Vagina (tissue), 2 donors: ENCODE measurements around the gene HECTD2. TPM values are rescaled to one million over a fixed set of nuclear protein-coding genes. Genes with fewer than 3 reads are reported as not detected.
"Not testable (repeated sequence)": the region's sequence is repeated elsewhere in the genome, so short reads cannot be mapped to it uniquely, and the experiment has no call there.

Experiments
- DNase-seq, 2 donors: peaks; one replicate each; pipeline ENCODE4 v3.0.0-alpha.2; 2017; ENCODE audit errors: extremely low spot score in 2 of 2
- H3K27ac ChIP-seq: fragments of 200-600 bp; sonication (generic); one replicate; pipeline ENCODE4 v1.5.1; 2019
- H3K27me3 ChIP-seq: fragments of 200-600 bp; sonication (generic); one replicate; pipeline ENCODE4 v1.5.1; 2019
- H3K36me3 ChIP-seq, 2 donors: fragments of 200-600 bp; sonication (generic); one replicate each; pipeline ENCODE4 v1.5.1; 2017 to 2019
- H3K4me1 ChIP-seq: fragments of 200-600 bp; sonication (generic); one replicate; pipeline ENCODE4 v1.5.1; 2019
- H3K4me3 ChIP-seq, 2 donors: fragments of 200-600 bp; sonication (generic); 1 replicate in 1 of 2; 2 replicates in 1 of 2; pipeline ENCODE4 v1.5.1; 2016 to 2019
- H3K9me3 ChIP-seq: fragments of 200-600 bp; sonication (generic); one replicate; pipeline ENCODE4 v1.5.1; 2019
- POLR2A ChIP-seq, 2 donors: fragments of 450-650 bp; IDR thresholded peaks; one replicate each; pipeline ENCODE4 v1.6.1; 2017; ENCODE audit warnings: antibody characterized with exemption in 2 of 2, mild to moderate bottlenecking in 2 of 2, moderate library complexity in 2 of 2
- POLR2AphosphoS5 ChIP-seq, 2 donors: sonication (generic); formaldehyde crosslinking; IDR thresholded peaks; one replicate each; pipeline ENCODE4 v1.9.0; 2017; ENCODE audit warnings: antibody characterized with exemption in 2 of 2, mild to moderate bottlenecking in 2 of 2, low read depth in 1 of 2; ENCODE audit not compliant: insufficient read depth in 1 of 2
- intact Hi-C: fragments of 100-400 bp; cut with DNase I; formaldehyde crosslinking; loops from one replicate; pipeline ENCODE4 v1.15.1; 2023
- total RNA-seq: library from RNA; depleted of rRNA; stranded (reverse); fragments of >200 nt; gene quantifications from one replicate; pipeline ENCODE4 v1.2.3, GENCODE V29; 2016
- TF ChIP-seq, protein P1 (sequence below), 3 experiments: fragments of 450-650 bp in 2 of 3; fragments of 200-600 bp in 1 of 3; sonication (generic) in 1 of 3; IDR thresholded peaks; one replicate each; pipeline ENCODE4 v1.5.1; 2017 to 2019; ENCODE audit warnings: antibody characterized with exemption in 3 of 3, mild to moderate bottlenecking in 2 of 3, moderate library complexity in 2 of 3

Gene HECTD2
- total RNA-seq, 1 donor from 2014 or later = 13.3 TPM

DNA sequence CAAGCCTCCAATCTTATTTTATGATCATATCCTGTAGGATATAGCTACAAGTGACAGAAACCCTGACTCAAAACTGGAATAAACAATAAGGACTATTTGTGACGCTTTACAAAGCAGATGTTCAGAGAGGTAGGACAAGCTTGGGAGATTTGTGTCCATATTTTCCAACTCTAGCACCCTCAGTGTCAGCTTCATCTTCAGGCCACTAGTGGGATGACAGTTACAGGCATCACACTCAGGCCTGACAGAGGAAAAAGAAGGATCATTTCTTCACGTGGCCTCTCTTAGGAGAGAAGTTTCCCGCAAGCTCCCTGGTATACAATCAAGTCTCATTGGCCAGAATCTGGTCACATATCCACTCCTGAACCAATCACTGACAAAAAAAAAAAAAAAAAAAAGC, 148.3 kb downstream of the HECTD2 start:
- Histone ChIP-seq H3K9me3 (no peaks in the 10 kb centered on the region), H3K27me3 (no peaks in the 10 kb centered on the region), H3K4me1 (peaks cover 12% of the 10 kb centered on the region), H3K27ac (no peak overlapping the region), H3K4me3 (no peak overlapping the region), H3K36me3 (no peaks in the 10 kb centered on the region)
- TF ChIP-seq, protein P1, sequence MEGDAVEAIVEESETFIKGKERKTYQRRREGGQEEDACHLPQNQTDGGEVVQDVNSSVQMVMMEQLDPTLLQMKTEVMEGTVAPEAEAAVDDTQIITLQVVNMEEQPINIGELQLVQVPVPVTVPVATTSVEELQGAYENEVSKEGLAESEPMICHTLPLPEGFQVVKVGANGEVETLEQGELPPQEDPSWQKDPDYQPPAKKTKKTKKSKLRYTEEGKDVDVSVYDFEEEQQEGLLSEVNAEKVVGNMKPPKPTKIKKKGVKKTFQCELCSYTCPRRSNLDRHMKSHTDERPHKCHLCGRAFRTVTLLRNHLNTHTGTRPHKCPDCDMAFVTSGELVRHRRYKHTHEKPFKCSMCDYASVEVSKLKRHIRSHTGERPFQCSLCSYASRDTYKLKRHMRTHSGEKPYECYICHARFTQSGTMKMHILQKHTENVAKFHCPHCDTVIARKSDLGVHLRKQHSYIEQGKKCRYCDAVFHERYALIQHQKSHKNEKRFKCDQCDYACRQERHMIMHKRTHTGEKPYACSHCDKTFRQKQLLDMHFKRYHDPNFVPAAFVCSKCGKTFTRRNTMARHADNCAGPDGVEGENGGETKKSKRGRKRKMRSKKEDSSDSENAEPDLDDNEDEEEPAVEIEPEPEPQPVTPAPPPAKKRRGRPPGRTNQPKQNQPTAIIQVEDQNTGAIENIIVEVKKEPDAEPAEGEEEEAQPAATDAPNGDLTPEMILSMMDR (IDR thresholded peaks at IDR 0.05) = no peak
- TF ChIP-seq POLR2A (IDR thresholded peaks at IDR 0.05) = no peak
- no peak for TF ChIP-seq POLR2AphosphoS5 (IDR thresholded peaks at IDR 0.05; ENCODE audit: insufficient read depth in 1 of 2, low read depth in 1 of 2)
- intact Hi-C loops = no loop called here
- no peak for DNase-seq

DNA sequence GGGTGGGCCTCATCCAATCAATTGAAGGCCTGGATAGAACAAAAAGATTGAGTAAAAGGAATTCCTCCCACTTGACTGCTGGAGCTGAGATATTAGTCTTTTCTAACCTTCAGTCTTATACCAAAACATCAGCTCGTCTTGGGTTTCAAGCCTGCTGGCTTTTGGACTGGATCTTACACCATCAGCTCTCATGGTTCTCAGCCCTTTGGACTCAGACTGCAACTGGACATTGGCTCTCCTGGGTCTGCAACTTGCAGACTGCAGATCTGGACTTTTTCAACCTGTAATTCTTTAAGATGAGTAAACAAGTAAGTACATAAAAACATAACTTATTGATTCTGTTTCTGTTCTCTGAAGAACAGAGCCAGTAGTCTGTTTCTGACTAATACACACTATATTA, 149.0 kb downstream of the HECTD2 start:
- Histone ChIP-seq H3K4me3 (no peak overlapping the region), H3K36me3 (no peaks in the 10 kb centered on the region), H3K4me1 (peaks cover 12% of the 10 kb centered on the region), H3K27ac (no peak overlapping the region), H3K27me3 (no peaks in the 10 kb centered on the region), H3K9me3 (no peaks in the 10 kb centered on the region)
- TF ChIP-seq POLR2A (IDR thresholded peaks at IDR 0.05) = no peak
- TF ChIP-seq POLR2AphosphoS5 (IDR thresholded peaks at IDR 0.05; ENCODE audit: insufficient read depth in 1 of 2, low read depth in 1 of 2) = no peak
- TF ChIP-seq, protein P1 (IDR thresholded peaks at IDR 0.05) = no peak
- no peak for DNase-seq
- intact Hi-C loops = no loop called here

DNA sequence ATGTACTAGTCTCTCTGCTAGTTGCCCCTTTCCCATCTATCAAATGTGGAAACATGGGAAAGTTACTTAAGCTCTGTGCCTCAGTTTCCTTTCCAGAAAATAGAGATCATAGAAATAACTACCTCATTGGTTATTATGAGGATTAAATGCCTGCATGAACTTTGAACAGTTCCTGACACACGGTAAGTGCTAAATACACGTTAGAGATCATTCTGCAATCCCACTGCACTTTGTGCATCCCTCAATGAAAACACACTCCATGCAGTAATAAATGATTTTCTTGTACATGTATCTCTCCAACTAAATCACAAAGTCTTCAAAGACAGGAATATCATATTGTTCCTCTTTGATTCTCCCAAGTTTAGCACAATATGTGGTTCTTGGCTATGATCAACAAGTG, 149.6 kb downstream of the HECTD2 start:
- TF ChIP-seq, protein P1 (IDR thresholded peaks at IDR 0.05) = no peak
- TF ChIP-seq POLR2AphosphoS5 (IDR thresholded peaks at IDR 0.05; ENCODE audit: insufficient read depth in 1 of 2, low read depth in 1 of 2) (no peak), POLR2A (IDR thresholded peaks at IDR 0.05) (no peak)
- Histone ChIP-seq H3K36me3 (no peaks in the 10 kb centered on the region), H3K27ac (no peak overlapping the region), H3K9me3 (no peaks in the 10 kb centered on the region), H3K4me3 (no peak overlapping the region), H3K4me1 (peaks cover 10% of the 10 kb centered on the region), H3K27me3 (no peaks in the 10 kb centered on the region)
- intact Hi-C loops = no loop called here
- no peak for DNase-seq

DNA sequence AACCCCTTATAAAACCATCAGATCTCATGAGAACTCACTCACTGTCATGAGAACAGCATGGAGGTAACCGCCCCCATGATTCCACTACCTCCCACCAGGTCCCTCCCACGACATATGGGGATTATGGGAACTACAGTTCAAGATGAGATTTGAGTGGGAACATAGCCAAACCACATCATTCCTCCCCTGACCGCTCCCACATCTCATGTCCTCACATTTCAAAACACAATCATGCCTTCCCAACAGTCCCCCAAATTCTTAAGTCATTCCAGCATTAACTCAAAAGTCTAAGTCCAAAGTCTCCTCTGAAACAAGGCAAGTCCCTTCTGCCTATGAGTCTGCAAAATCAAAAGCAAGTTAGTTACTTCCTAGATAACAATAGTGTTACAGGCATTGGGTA, 150.7 kb downstream of the HECTD2 start:
- H3K4me1 ChIP-seq, H3K4me3 ChIP-seq, H3K27ac ChIP-seq, DNase-seq, intact Hi-C loops, H3K27me3 ChIP-seq, H3K36me3 ChIP-seq, H3K9me3 ChIP-seq: not testable (repeated sequence)

DNA sequence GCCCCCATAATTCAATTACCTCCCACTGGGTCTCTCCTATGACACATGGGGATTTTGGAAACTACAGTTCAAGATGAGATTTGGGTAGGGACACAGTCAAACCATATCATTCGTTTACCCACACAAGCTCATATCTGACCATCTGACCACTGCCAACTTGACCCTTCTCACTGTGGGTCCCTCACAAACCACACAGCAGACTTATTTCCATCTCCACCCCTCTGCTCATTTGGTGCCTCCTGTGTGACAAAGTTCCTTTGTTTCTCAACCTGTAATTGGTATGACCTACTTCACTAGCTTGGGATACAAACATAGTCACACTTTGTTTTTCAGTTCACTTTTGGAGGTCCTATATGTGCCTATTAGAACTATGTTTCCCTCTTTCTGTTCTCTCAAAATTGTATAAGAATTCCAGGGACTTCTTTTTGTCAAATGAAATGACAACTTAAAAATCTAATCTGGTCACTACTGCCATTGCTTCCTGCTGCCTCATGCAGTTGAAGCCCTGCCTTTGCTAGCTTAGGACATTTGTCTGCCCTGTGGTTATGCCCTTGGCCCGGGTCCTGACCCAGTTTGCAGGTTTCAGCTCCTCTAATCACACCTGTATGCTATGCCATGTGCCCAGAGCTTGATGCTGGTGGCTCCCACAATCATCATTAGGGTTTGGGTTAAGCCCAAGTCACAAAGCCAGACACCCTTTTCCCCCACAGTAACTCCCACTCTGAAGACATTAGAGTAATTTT, 152.9 kb downstream of the HECTD2 start:
- no peak for DNase-seq
- peaks cover 5% of the 10 kb centered on the region for H3K4me1 ChIP-seq
- no peak for TF ChIP-seq POLR2A (IDR thresholded peaks at IDR 0.05)
- TF ChIP-seq, protein P1 (IDR thresholded peaks at IDR 0.05) = no peak
- no peak for TF ChIP-seq POLR2AphosphoS5 (IDR thresholded peaks at IDR 0.05; ENCODE audit: insufficient read depth in 1 of 2, low read depth in 1 of 2)
- no peaks in the 10 kb centered on the region for H3K9me3 ChIP-seq
- no peak overlapping the region for H3K27ac ChIP-seq
- H3K27me3 ChIP-seq = no peaks in the 10 kb centered on the region
- no peaks in the 10 kb centered on the region for H3K36me3 ChIP-seq
- H3K4me3 ChIP-seq = no peak overlapping the region
- intact Hi-C loops = no loop called here
